ENCODE results near the gene ZBTB38.

The ZBTB38 gene

DNA sequence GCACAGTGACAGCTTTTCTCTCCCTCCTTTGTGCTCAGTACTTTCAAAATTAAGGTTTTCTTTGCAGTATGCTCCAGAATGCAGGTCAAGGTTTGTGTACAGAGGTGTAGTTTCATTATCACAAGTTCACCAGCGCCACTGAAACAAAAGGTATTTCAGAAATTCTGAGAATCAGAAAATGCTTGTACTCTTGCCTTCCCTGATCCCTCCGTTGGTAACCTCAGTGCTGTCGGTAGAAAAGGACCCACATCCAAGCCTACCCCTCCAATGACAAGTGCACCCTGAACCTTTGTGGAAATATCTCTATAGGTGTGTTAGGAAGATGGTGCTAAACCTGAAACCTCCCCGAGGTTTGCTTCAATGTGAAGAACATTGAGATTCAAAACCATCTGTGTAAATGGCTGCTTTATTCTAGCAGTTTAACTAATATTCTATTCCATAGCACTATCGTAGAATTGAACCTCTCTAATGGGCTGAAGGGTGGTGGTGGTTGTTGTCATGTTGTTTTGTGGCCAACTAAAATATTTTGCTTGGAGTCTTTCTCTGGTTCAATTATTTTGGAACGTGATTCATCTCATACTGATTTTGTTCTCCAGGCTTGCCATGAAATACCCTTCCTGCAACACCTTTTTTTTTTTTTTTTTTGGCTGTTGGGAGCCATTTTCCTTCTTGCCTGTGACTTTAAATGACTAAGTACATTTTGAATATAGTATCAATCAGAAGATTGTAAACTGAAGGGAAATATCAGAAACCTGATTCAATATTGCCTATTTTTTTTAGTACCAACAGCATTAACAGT is 20.7 kb downstream of the ZBTB38 start:
- no peak for DNase-seq

DNA sequence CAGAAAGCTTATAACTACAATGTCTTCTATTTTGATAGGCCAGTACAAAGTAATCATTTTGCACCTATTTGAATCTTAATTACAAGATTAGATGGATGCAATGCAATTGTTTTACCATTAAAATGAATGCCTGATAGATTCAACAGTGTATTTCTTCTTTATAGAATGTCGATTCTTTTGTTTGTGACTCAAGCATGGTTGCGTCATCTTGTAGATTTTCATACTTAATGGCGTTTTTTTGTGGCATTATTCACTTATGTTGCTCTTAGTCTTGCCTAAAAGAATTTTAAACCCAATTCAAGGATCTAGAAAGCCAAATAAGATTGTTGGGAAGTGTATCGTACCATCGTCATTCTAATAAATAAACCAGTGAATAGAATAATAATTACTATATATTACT is 21.4 kb downstream of the ZBTB38 start:
- no peak for DNase-seq

DNA sequence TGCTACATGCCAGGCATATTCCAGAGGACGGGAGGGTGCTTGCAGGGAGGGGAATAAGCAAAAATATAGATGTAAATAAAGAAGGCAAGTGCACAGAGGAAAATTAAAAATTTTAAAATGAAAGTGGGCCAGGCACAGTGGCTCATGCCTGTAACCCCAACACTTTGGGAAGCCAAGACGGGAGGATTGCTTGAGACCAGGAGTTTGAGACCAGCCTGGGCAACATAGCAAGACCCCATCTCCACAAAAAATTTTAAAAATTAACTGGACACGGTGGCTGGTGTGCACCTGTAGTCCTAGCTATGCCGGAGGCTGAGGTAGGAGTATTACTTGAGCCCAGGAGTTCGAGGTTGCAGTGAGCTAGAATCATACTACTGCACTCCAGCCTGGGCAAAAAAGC is 22.4 kb downstream of the ZBTB38 start:
- no peak for DNase-seq

DNA sequence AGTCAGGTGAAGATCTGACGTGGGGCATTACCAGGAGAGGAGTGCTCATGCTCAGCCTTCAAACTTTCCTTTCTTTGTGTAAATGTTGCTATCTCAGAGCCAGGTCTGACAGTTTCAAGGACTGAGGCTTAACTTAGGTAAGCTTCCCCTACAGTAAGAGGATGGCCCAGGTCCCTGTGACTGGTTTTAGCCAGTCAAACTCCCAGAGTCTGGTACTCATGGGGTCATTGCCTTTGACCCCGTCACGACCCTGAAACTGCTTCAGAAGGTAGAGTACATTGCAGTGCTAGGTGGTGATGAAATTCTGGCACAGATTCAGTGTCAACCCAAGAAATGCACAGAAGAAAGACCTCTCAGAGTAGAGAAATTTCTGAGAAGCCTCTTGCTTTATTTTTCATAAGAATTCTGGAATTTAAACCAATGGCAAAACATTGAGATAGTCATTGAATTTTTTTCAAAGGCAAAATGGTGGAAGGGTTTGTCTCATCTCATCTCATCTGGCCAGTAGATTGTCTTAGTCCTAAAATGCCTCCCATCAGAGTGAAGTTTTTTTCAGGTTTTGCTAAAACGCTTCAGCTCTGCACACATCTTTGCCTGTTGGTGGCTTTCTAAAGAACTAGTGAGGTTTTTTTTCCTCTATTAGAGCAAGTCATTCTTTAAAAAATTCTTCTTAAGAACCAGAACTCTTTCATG is 23.1 kb downstream of the ZBTB38 start:
- DNase-seq = no peak

DNA sequence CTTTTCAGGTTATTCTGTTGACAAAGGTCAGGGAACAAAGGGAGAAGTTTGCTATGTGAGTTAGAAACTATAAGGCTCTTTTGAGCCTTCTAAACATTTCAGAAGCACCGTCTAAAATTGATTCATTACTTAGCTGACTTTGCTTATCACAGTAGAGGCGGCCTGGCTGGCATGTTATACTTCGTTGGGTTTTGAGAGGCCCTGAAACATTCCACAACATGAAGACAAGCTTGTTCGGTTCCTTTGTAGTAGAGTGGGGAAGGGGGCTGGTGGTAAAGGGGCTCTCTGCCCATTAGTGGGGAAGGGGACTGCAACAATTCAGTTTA is 23.6 kb downstream of the ZBTB38 start:
- no peak for DNase-seq

DNA sequence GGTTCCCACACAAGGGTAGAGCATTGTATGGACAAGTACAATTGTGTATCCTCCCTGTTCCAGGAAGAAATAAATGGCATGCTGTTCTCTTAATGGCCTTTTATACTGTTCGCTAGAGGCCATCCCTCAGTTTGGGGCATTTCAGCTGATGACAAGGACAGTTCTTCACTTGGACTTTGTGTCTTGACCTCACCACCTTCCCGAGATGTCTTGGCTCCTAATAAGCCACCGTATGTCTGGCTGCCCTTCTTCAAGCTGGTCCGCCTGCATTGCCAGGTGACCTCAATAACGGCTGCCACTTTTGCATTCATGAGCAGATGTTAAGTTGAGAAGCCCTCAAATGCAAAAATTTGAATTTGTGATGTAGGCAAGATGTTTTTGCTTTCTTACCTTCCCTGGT is 24.1 kb downstream of the ZBTB38 start:
- DNase-seq = no peak

DNA sequence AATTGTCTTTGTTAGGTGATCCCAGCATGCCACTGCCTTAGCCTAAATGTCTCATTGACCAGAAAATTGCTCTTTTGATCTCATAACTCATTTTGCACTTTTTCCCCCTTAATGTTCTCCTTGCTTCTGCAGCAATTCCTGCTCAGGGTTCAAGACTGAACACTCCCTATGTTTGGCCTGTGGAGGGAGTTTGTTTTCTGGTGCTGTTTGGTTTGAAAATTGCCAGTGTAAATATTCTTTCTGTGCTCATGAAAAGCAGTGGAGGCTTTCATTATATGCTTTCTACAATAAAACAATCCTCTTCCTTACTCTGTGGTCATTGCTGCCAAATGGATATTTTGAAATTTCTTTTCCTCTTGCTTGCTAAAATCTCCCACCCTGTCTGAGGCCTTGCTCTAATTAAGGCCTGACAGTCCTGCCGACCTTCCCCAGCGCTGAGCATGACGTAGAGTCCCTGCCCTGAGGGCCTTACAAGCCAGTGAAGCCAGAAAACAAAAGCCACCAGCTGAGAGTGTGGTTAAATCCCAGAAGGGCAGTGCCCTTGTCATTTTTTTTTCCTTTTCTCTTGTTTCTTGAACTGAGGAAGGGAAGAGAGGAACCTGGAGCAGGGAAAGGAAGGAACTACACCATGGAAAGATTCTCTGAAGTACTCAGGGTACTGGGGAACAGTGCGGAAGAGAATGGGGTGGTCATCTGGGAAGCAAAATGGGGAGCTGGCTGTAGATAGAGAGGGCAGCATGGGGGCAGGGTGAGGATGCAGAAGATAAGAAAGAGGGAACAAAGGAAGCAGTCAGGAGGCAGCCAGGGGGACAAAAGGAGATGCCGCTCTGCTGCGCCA is 24.8 kb downstream of the ZBTB38 start:
- no peak for DNase-seq

DNA sequence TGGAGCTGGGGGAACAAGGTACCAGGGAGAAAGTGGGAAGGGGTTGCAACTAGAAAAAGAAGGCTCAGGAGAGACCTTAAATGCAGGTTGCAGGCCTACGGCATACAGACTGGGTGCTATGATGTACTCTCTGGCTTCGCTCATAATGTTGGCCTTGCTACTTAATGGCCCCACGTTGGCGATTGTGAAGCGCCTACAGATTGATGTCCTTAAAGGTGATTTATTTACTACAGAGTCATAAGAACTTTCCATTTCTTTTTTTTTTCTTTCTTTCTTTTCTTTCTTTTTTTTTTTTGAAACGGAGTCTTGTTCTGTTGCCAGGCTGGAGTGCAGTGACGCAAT is 25.4 kb downstream of the ZBTB38 start:
- DNase-seq = no peak

DNA sequence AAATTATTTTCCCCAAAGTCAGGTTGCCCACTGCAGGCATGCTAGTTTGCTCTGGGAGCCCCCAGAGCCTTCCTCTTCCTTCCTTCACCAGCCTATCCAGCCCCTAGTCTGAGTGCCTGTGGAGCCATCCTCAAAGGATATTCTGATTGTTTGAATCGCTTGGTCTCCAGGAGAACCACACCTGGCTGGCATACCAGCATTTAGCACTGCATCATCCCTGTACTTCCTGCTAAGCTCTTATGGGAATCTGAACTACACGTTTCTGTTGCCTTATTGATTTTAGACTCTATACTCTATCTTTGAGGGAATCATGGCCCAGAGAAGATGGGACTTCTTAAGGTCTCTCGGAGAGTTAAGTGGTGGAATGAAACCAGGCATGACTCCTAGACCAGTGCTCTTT is 26.3 kb downstream of the ZBTB38 start:
- no peak for DNase-seq

DNA sequence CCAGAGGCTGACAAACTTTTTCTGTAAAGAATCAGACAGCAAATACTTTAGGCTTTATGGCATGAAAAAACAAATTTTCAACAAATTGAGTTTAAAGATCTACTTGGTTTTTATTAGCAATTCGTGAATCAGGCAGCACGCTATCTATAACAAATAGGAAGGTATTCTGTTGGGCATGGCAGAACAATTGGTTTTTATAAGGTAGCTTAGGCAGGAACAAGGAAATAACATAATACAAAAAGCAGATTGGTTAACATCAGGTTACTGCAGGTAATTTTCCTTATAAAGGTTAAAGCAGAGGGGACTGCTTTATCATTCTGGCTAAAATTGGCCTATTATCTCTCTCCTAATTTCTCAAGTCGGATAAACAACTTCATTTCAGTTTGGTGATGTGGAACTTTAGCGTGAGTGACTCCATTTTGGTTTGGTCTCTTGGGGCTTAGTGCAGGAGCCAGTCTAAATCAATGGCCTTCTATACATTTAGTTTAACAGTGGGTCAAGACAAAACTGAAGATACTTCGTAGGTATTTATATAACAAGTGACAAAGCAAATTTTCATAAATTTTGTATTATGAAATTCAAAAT is 26.8 kb downstream of the ZBTB38 start:
- no peak for DNase-seq

DNA sequence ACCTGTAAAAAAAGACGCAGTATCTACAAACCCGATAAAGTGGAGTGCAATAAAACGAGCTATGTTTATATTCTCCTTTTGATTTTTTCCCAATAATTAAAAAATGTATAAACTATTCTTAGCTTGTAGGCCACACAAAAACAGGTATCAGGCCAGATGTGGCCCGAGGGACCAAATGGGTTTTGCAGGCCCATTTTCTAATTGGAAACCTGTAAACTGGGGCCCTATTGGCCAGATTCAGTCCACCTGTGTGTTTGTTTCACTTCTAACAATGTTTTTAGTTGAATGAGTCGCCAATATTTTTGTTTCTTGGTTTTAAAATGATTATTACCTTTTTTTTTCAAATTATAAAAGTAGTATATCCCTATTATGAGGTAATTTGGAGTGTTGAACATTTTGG is 29.7 kb downstream of the ZBTB38 start:
- DNase-seq = no peak

DNA sequence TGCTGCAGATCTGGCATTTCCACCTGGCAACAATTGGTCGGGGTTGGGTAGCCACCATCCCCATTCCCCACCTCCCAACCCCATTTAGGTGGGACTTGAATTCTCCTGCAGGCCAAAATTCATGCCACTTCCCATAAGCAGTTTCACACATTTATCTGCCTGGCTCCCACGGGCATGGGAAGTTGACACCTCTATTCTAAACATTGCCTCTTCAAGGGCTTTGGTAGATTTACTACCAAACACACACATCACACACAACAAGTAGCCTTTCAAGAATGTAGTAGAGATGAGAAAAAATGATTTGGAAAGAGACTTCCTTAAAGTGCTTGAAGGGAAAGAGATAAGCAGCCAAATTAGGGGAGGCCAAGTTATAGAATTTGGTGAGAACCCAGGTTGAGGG is 30.9 kb downstream of the ZBTB38 start:
- DNase-seq = no peak

DNA sequence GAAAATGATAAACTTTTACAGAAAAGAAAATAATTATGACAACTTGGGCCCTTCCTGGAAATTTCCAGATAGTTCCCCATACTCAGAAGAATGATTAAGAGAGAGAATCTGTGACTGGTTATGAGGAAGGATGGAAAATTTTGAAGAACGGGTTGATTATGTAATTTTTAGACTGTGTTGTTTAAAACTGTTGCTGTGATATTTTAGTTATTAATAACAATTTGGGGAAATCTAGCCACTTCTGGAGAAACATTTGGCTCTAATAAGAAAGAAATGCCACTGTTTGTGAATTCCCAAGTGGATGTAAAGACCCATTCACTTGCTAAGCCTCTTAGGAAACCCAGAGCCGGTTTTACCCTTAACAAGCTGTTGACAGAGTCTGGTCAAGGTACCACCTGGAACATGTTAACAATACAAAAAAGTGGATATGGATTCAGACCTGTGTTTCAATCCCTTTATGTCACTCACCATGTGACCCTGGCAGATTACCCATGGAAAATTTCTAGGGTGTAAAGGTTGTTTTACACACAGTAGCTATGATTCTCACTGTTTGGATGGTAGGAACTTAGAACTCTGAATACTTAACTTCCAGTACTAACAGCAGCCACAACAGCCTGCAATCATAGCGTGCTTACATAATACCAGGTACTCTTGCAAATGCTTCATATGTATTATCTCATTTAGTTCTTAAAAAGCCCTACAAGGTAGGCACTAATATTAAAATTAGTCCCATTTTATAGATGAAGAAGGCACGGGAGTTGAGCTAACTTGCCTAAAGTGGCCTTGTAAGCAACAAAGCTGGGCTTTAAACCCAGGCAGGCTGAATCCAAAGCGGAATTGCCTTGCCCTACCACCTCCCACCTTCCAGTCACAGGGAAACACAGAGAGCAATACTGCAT is 32.0 kb downstream of the ZBTB38 start:
- no peak for DNase-seq

DNA sequence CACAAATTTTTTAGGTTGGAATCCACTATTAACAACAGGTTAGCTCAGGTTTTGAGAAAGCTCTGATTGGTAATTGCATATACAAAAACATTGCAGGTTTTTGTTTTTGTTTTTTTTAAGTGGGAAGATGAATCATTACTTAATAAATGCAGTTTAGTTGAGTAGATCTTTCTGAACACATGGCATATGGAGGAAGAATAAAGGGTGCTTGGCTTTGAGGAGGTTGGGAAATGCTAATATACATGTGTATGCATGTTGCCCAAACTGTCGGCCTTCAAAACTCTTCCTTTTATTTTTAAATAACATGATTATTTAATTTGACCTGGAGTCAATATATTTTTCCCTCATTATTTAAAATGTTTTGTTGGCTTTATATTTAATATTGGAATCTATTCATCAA is 32.8 kb downstream of the ZBTB38 start:
- no peak for DNase-seq

DNA sequence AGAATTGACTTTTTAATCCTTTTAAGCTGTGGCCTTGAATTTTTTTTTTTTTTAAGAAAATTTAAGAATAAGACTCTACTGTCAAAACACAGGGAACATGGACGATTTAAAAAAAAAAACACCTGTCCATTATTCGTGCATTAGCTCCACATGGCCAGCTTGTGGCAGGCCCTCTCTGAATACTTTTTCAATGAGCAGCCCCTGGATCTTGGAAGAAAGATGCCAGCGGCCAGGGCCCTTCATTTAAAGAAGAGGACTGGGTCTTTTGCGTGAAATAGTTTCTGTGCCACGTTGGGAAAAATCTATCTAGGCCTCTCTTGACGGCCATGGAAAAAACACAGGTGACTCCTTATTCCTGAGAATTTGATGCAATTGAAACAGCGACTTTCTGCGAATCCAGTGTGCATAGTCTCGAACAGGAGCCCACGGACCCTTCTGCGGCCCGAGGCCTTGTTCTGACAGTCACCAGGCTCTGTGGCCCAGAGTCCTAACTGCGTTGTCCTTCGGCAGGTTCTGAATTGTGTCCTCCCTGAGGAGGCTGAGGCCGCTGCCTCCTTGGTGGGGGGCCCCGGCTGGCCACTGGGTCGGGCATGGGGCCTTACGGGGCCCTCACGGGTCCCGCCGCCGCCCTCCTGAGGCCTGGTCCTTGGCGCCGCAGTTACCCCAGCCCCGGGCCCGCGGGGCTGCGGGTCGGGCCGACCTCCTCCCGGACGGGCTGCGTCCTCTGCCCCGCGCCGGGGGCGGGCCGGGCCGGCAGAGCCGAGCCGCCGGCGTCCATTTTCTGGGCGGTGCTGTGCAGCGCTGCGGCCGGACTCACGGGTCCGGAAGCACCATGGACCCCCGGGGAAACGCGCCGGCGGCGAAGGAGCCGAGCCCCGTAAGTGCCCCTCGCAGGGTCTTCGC is 33.5 kb downstream of the ZBTB38 start:
- DNase-seq = no peak

DNA sequence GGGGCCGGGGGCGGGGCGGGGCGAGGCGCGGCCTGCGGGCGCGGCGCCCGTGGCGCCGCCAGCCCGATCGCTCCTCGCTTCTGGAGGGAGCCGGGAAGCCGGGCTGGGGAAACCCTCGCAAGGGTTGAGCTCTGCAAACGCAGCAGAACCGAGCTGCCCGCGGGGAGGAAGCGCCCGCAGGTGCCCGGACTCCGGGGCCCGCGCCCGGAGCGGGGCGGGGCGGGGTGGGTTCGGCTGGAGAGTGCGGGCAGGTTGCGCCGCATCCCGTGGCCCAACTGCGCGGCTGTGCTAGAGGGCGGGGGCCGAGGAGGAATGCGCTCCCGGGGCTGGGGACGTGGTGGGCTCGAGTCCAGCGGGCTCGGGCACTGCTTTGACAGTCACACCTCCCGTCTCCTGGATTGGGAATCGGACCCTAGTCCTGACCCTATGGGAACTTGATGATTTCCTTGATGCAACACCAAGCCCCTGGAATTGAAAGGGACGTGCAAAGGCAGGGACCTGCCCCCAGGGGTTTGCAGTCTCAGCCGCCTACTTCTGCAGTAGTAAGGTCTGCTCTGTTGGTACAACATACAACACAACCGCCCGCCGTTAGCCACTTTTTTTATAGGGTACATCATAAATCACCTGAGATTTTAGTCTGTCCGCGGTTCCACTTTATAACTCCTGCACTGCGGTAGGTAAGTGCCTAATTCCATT is 34.3 kb downstream of the ZBTB38 start:
- DNase-seq = no peak

DNA sequence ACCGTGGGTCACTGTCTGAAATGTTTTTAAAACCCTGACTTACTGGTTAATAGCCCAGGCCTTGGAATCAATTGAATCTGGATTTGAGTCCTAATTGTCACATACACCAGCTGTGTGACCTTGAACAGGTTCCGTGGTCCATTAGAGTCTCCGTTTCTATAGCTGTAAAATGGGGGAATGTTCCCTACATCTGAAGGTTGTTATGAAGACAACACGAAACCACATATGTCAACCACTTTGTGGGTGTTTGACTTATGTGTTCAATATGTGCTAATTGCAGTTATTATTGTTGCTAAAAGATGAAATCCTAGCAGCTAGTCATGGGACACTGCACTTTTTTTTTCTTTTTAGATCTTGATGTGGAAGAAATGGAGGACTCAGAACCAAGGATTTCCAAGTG is 35.3 kb downstream of the ZBTB38 start:
- DNase-seq = no peak

DNA sequence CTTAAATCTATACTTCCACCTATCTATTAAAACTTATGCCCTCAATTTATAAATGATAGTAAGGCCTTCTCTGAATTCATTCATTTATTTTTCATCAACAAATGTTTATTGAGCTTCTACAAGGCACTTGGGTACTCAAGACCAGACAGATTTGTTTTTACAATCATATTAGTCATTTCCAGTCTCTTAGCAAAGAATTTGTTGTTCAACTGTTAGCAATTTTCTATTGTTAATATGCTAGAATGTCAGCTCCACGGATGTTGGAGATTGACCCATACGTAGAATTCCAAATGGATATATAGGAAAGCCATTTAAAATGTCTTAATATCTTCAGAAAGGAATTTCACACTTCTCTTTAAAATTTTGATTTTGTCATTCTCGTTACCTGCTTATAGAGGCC is 36.7 kb downstream of the ZBTB38 start:
- DNase-seq = no peak

DNA sequence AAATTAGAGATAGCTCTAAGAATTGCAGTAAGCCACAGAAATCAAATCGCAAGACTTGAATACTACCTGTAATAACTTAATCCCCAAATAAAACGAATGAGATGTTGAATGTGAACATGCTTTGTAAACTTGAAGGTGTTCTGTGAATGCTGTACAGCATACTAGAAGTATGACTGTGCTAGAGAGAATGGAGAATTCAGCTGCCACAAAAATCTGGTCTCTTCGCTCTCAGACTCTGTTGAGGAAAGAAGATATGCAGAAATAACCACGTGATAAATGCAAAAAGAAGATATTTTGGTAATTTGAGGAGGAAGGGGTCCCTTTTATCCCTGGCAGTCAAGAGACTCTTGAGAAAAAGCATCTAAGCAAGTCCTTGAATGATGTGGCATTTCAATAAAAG is 37.3 kb downstream of the ZBTB38 start:
- DNase-seq = no peak

DNA sequence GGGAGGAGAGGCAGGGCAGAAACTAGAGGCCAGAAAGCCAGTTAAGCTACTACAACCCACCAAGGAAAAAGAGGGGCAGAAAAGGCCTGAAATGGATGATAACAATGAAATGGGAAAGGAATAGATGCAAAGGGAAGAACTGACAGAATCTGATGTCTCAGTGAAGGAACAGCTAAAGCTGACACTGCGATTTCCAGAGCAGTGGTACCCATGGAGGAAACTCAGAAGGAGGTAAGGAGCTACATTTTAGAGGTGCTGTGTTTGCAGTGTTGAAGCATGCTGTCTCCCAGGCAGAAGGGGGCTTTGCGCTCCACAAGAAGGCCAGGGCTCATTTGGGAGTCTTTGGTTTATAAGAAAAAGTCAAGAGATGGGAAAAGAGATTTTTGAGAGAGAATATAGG is 38.0 kb downstream of the ZBTB38 start:
- no peak for DNase-seq

DNA sequence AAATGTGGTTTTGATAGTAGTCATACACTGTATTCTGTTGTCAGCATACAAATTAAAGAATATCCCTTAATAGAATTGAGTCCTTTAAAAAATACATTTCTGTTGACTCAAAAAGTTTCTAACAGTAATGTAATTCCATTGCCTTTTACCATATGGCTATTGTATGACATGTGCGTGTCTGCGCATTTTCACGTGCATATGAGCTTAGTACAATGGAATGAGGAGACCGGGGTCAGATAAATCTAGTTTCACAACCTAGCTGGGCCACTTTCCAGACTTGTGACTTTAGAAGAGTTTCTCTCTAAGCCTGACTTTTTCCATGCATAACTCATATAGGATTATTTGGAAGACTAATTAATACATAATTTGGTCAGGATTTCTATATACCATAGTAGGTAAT is 38.7 kb downstream of the ZBTB38 start:
- no peak for DNase-seq
